ENCODE results near the gene ATP2C2. TPM values are rescaled to one million over a fixed set of nuclear protein-coding genes. Genes with fewer than 3 reads are reported as not detected.

ATP2C2 gene, protein sequence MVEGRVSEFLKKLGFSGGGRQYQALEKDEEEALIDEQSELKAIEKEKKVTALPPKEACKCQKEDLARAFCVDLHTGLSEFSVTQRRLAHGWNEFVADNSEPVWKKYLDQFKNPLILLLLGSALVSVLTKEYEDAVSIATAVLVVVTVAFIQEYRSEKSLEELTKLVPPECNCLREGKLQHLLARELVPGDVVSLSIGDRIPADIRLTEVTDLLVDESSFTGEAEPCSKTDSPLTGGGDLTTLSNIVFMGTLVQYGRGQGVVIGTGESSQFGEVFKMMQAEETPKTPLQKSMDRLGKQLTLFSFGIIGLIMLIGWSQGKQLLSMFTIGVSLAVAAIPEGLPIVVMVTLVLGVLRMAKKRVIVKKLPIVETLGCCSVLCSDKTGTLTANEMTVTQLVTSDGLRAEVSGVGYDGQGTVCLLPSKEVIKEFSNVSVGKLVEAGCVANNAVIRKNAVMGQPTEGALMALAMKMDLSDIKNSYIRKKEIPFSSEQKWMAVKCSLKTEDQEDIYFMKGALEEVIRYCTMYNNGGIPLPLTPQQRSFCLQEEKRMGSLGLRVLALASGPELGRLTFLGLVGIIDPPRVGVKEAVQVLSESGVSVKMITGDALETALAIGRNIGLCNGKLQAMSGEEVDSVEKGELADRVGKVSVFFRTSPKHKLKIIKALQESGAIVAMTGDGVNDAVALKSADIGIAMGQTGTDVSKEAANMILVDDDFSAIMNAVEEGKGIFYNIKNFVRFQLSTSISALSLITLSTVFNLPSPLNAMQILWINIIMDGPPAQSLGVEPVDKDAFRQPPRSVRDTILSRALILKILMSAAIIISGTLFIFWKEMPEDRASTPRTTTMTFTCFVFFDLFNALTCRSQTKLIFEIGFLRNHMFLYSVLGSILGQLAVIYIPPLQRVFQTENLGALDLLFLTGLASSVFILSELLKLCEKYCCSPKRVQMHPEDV
- polyA plus RNA-seq (2013, experiment 1 of 2): not detected
- not detected for polyA plus RNA-seq (2013, experiment 2 of 2)

DNA sequence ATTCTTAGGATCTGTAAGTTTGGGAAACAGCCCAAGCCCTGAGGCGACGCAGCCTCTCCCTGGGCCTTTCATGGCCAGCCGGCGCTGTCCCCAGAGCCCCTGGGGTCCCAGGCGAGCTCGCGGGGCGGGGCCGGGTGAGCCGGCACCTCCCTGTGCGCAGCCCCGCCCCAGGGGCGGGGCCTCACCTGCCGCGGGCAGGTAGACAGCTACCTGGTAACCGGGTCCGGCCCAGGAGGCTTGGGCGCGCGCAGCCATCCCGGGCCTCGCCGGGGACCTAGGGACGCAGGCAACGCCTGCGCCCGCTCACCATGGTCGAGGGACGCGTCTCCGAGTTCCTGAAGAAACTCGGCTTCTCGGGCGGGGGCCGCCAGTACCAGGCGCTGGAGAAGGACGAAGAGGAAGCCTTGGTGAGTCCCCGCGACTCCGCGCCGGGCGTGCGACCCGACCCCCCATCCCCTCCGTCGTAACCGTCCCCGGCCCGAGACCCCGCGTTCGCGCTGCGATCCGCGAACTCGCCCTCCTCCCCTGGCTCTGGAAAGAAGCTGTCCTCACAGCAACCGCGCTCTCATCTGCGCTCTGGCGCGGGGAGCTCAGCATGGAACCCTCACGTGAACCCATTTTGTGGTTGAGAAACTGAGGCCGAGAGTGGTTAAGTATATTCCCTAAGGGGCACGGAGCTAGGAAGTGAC is at the start of gene ATP2C2:
Gene ATP2C2, plus strand, starts transcription at position 231 of the 689 bp plus-strand sequence. Its CDS starts 78 bp downstream, at position 309.
- Histone ChIP-seq H4K91ac (ENCODE audit: low read length) (no peak within 1 kb of the TSS), H2BK5ac (ENCODE audit: low read depth, low read length, poor library complexity, severe bottlenecking) (no peak within 1 kb of the TSS), H3K4ac (ENCODE audit: low read depth in 1 of 2, low read length in 2 of 2) (no peak within 1 kb of the TSS), H3K36me3 (ENCODE audit: control insufficient read depth in 1 of 2, insufficient read depth in 2 of 2, low read depth in 1 of 2, low read length in 2 of 2) (no peaks in the 10 kb centered on the region), H2BK120ac (ENCODE audit: low read depth, low read length) (no peak within 1 kb of the TSS), H3K18ac (ENCODE audit: low read depth in 1 of 2, low read length in 2 of 2) (no peak within 1 kb of the TSS), H3K9me3 (ENCODE audit: control insufficient read depth, low read length) (no peaks in the 10 kb centered on the region), H3K14ac (ENCODE audit: low read length in 2 of 2) (no peak within 1 kb of the TSS), H4K8ac (ENCODE audit: low read length) (no peak within 1 kb of the TSS), H3K23ac (ENCODE audit: low read length in 2 of 2) (peak within 1 kb of the TSS in 1 of 2 experiments; percentile 96), H3K4me1 (ENCODE audit: control insufficient read depth, insufficient read depth, low read depth, low read length) (peaks cover 6% of the 10 kb centered on the region), H2AK5ac (ENCODE audit: low read length, severe bottlenecking) (no peak within 1 kb of the TSS), H3K4me3 (ENCODE audit: insufficient read depth in 1 of 2, low read depth in 1 of 2, low read length in 2 of 2) (no peak within 1 kb of the TSS), H3K9ac (ENCODE audit: low read length) (no peak within 1 kb of the TSS), H3K4me2 (ENCODE audit: low read length, poor library complexity, severe bottlenecking) (peak within 1 kb of the TSS; percentile 31), H2BK12ac (ENCODE audit: low read length in 2 of 2) (no peak within 1 kb of the TSS), H2AFZ (ENCODE audit: low read depth, low read length) (no peak within 1 kb of the TSS), H3K27ac (ENCODE audit: low read length, poor library complexity, severe bottlenecking) (no peak within 1 kb of the TSS), H3K27me3 (ENCODE audit: control insufficient read depth in 1 of 2, insufficient read depth in 1 of 2, low read length in 2 of 2) (peaks cover 66 to 76% of the 10 kb centered on the region in 2 experiments), H2BK15ac (ENCODE audit: low read depth, poor library complexity, severe bottlenecking) (no peak within 1 kb of the TSS), H3K79me1 (replicated peaks; ENCODE audit: low read length, poor library complexity, severe bottlenecking) (no peaks in the 10 kb centered on the region)
- 2% methylated on average over 65 of the region's 66 CpGs for WGBS
- DNase-seq: no peak

DNA sequence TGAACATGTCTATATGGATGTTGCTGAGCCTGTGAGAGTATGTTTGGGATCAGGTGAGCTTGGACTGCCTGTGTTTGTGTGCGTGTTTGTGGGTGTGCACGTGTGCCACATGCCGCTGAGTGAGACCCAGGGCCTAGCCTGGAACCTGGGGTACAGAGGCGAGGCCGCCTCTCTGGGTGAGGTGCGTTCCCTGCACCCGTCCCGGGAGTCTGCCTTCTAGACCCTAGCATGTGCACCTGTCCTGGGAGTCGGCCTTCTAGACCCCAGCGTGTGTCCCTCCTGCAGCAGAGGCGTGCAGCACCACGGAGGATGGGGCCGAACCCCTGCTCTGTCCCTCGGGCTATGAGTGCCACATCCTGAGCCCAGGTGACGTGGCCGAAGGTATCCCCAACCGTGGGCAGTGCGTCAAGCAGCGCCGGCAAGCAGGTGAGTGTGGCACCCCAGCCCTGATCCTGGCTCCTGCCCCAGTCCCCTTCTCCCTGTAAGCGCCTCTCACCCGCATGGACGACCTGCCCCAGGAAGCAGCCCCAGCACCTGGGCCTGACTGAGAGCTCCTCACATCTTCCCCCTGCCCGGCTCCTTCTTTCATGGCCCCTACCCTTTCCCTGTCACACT is 49.1 kb upstream of the ATP2C2 start:
- Histone ChIP-seq H3K14ac (ENCODE audit: low read length in 2 of 2) (no peak overlapping the region), H2BK15ac (ENCODE audit: low read depth, poor library complexity, severe bottlenecking) (no peak overlapping the region), H2BK120ac (ENCODE audit: low read depth, low read length) (no peak overlapping the region), H2BK5ac (ENCODE audit: low read depth, low read length, poor library complexity, severe bottlenecking) (no peak overlapping the region), H4K8ac (ENCODE audit: low read length) (peak overlapping the region; percentile 19), H2AFZ (ENCODE audit: low read depth, low read length) (no peak overlapping the region), H3K27ac (ENCODE audit: low read length, poor library complexity, severe bottlenecking) (no peak overlapping the region), H3K36me3 (ENCODE audit: control insufficient read depth in 1 of 2, insufficient read depth in 2 of 2, low read depth in 1 of 2, low read length in 2 of 2) (no peaks in the 10 kb centered on the region), H4K91ac (ENCODE audit: low read length) (no peak overlapping the region), H3K4me3 (ENCODE audit: insufficient read depth in 1 of 2, low read depth in 1 of 2, low read length in 2 of 2) (no peak overlapping the region), H3K79me1 (replicated peaks; ENCODE audit: low read length, poor library complexity, severe bottlenecking) (no peaks in the 10 kb centered on the region), H3K4me1 (ENCODE audit: control insufficient read depth, insufficient read depth, low read depth, low read length) (no peaks in the 10 kb centered on the region), H3K27me3 (ENCODE audit: control insufficient read depth in 1 of 2, insufficient read depth in 1 of 2, low read length in 2 of 2) (peaks cover 22 to 68% of the 10 kb centered on the region in 2 experiments), H2AK5ac (ENCODE audit: low read length, severe bottlenecking) (no peak overlapping the region), H3K18ac (ENCODE audit: low read depth in 1 of 2, low read length in 2 of 2) (no peak overlapping the region), H3K4ac (ENCODE audit: low read depth in 1 of 2, low read length in 2 of 2) (no peak overlapping the region), H2BK12ac (ENCODE audit: low read length in 2 of 2) (no peak overlapping the region), H3K9ac (ENCODE audit: low read length) (no peak overlapping the region), H3K9me3 (ENCODE audit: control insufficient read depth, low read length) (peaks cover 6% of the 10 kb centered on the region), H3K4me2 (ENCODE audit: low read length, poor library complexity, severe bottlenecking) (no peak overlapping the region), H3K23ac (ENCODE audit: low read length in 2 of 2) (no peak overlapping the region)
- WGBS: 93% methylated on average over 24 of the region's 24 CpGs
- no peak for DNase-seq

DNA sequence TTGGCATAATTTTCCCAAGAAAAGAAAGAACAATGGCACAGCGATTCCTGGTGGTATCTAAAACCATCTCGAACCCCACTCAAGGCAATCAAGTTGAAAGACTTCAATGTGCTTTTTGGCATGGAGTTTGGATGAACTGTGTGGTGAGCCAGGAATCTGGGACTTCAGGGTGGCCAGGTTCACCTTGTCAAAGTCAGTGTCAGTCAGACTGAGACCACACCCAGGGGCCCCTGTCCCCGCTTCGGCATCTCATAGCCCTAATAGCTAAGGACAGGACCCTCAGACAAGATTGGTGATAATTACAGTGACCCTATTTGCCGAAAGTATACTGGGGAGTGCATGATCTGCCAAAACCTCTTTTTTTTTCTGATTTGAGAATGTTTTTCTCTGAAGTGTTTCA is 47.8 kb upstream of the ATP2C2 start:
- no peak overlapping the region for H2AK5ac ChIP-seq (ENCODE audit: low read length, severe bottlenecking)
- no peak overlapping the region for H3K4me3 ChIP-seq (ENCODE audit: insufficient read depth in 1 of 2, low read depth in 1 of 2, low read length in 2 of 2)
- H3K23ac ChIP-seq (ENCODE audit: low read length in 2 of 2): no peak overlapping the region
- no peak overlapping the region for H3K18ac ChIP-seq (ENCODE audit: low read depth in 1 of 2, low read length in 2 of 2)
- no peak overlapping the region for H3K27ac ChIP-seq (ENCODE audit: low read length, poor library complexity, severe bottlenecking)
- no peak overlapping the region for H3K9ac ChIP-seq (ENCODE audit: low read length)
- H3K79me1 ChIP-seq (replicated peaks; ENCODE audit: low read length, poor library complexity, severe bottlenecking): no peaks in the 10 kb centered on the region
- no peak overlapping the region for H3K4me2 ChIP-seq (ENCODE audit: low read length, poor library complexity, severe bottlenecking)
- H3K4me1 ChIP-seq (ENCODE audit: control insufficient read depth, insufficient read depth, low read depth, low read length): no peaks in the 10 kb centered on the region
- no peak overlapping the region for H3K14ac ChIP-seq (ENCODE audit: low read length in 2 of 2)
- no peak overlapping the region for H4K8ac ChIP-seq (ENCODE audit: low read length)
- peaks cover 10% of the 10 kb centered on the region for H3K9me3 ChIP-seq (ENCODE audit: control insufficient read depth, low read length)
- H2BK120ac ChIP-seq (ENCODE audit: low read depth, low read length): no peak overlapping the region
- H2BK15ac ChIP-seq (ENCODE audit: low read depth, poor library complexity, severe bottlenecking): no peak overlapping the region
- no peak for DNase-seq
- 85% methylated on average over 5 of the region's 5 CpGs for WGBS
- no peak overlapping the region for H3K4ac ChIP-seq (ENCODE audit: low read depth in 1 of 2, low read length in 2 of 2)
- no peak overlapping the region for H2BK12ac ChIP-seq (ENCODE audit: low read length in 2 of 2)
- H3K27me3 ChIP-seq (ENCODE audit: control insufficient read depth in 1 of 2, insufficient read depth in 1 of 2, low read length in 2 of 2): peaks cover 12 to 56% of the 10 kb centered on the region in 2 experiments
- no peaks in the 10 kb centered on the region for H3K36me3 ChIP-seq (ENCODE audit: control insufficient read depth in 1 of 2, insufficient read depth in 2 of 2, low read depth in 1 of 2, low read length in 2 of 2)
- no peak overlapping the region for H2BK5ac ChIP-seq (ENCODE audit: low read depth, low read length, poor library complexity, severe bottlenecking)
- H4K91ac ChIP-seq (ENCODE audit: low read length): no peak overlapping the region
- no peak overlapping the region for H2AFZ ChIP-seq (ENCODE audit: low read depth, low read length)
